GM18867 (cell line): Measurements from ENCODE around the gene FOXO3.
"Not testable (repeated sequence)": the region's sequence is repeated elsewhere in the genome, so short reads cannot be mapped to it uniquely, and the experiment has no call there.

Source experiments
- ATAC-seq: cut with Tn5 transposase; IDR thresholded peaks from one replicate; pipeline ENCODE4 v1.9.1; 2021; ENCODE audit warnings: mild to moderate bottlenecking, moderate library complexity; ENCODE audit not compliant: unreplicated experiment

The FOXO3 gene

DNA sequence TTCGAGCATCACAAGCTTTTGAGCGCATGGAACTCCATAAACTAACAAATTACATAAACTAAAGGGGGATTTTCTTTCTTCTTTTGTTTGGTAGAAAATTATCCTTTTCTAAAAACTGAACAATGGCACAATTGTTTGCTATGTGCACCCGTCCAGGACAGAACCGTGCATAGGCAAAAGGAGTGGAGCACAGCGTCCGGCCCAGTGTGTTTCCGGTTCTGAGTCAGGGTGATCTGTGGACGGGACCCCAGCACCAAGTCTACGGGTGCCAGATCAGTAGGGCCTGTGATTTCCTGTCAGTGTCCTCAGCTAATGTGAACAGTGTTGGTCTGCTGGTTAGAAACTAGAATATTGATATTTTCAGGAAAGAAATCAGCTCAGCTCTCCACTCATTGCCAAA, 119.6 kb downstream of the FOXO3 start:
- not testable (repeated sequence) for ATAC-seq

DNA sequence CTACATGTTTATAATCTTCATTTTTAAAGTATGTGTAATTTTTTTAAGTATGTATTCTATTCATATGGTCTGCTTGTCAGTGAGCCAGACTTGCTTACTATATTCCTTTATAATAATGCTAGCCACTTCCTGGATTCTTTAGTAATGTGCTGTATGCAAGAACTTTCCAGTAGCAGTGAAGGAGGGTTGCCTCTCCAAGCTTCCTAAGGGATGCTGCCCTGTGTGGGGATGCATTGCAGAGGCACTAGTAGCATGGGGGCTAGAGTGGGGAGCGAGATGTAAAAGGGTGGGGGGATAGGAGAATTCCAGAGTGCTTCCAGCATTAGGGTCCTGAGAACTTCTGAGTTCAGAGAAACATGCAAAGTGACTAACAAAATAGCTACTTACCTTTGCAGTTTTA, 121.0 kb downstream of the FOXO3 start:
- not testable (repeated sequence) for ATAC-seq

DNA sequence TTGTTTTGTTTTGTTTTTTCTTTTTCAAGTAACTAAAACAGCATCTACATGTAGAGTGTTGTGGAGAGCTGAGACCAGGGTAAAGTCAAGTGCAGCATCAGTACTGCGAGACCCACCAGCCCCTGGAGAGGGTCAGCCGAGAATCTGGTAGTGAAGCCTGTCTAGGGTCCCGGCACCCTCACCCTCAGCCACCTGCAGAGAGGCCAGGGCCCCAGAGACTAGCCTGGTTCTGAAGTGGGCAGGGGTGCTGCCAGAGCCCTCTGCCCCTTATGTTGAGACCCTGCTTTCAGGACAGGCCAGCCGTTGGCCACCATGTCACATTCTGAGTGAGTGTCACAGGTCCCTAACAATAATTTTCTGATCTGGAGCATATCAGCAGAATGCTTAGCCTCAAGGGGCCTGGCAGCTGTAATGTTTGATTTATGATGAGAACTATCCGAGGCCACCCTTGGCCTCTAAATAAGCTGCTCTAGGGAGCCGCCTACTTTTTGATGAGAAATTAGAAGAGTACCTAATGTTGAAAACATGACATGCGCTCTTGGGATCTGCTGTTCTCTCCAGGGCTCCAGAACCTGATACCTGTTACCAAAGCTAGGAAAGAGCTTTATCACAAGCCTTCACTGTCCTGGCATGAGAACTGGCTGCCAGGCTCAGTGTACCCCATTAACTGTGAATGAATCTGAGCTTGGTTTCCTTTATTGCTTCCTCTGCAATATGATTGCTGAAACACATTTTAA, 121.8 kb downstream of the FOXO3 start:
- ATAC-seq = not testable (repeated sequence)

DNA sequence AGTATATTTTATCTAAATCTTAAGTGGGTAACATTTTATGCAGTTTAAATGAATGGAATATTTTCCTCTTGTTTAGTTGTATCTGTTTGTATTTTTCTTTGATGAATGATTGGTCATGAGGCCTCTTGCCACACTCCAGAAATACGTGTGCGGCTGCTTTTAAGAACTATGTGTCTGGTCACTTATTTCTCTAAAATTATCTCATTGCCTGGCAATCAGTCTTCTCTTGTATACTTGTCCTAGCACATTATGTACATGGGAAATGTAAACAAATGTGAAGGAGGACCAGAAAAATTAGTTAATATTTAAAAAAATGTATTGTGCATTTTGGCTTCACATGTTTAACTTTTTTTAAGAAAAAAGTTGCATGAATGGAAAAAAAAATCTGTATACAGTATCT, 123.3 kb downstream of the FOXO3 start:
- ATAC-seq = not testable (repeated sequence)

DNA sequence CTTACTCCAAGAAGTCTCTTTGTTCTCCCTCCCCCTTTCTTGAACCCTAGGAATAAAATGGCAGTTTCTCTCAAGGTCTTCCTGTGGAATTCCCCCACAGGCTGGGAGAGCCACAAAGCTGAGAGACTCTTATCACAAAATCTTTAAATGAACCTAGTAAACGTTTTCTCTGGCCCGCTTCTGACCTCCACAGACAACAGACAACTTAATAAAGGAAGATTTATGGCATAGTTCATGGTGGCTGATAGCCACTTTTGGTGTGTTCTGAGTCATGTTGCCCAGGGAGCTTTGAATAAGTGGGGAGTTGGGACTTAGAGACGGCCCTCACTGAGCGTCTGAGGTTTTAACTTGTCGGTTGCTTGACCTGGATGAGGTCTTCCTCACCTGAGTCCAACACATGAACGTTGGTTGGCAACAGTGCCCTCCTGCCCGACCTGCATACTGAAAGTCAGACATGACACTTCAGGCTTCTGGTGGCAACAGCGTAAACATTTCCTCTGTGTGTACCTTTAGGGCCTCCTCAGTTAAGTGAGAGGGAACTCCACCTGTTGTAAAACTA, 124.1 kb downstream of the FOXO3 start:
- no peak for ATAC-seq

DNA sequence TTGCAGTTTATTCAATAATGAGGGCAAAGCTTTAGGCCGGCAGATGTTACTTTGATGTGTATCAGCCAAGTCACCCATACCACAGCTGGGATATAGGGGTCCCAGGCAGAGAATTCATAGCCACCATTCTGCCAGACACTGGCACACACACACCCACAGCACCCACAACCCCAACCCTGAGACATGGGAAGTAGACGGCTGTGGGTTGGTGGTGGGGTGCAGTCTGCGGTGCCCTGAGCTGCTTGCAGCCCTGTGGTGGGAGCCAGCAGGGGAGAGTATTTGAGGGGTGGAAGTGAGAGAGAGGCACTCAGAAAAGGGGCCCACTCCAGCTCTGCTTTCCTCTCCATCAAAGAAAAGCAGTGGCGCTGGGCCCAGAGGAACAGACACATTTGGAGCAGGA, 125.3 kb downstream of the FOXO3 start:
- ATAC-seq = no peak

DNA sequence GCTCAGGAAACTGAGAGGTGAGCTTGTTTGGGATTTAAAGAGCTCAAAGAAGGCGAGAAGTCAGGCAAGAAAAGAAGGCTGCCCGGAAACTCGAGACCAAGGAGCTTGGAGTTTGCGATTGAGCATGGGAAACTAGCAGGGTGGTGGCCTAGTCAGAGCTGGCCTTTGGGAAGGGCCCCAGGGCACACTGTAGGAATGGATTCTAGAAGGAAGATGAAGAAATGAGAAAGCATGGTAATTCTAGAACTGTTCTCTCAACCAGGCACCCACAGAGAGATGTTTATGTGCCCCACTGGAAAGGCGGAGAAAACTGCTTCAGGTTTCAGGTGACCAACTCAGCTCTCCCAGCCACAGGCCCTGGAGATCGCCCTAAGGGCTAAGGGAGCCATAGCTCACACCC, 126.2 kb downstream of the FOXO3 start:
- ATAC-seq = no peak

DNA sequence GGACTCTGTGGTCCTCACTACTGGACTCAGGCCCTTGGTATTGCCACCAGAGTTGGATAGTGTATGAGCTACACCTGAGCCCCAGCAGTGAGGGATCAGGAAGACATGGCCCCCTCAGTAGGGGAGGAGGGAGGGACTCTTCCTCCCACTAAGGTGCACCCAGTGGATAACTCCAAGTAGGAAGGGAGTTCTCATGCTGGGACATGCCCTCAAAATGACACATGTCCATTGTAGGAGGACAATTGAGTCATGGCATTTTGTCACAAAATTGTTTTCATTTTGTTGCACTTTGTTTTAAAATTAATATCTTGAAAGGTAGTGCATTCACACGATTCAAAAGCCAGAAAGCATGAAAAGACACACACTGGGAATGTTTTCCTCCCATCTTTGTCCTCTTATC, 127.2 kb downstream of the FOXO3 start:
- no peak for ATAC-seq

DNA sequence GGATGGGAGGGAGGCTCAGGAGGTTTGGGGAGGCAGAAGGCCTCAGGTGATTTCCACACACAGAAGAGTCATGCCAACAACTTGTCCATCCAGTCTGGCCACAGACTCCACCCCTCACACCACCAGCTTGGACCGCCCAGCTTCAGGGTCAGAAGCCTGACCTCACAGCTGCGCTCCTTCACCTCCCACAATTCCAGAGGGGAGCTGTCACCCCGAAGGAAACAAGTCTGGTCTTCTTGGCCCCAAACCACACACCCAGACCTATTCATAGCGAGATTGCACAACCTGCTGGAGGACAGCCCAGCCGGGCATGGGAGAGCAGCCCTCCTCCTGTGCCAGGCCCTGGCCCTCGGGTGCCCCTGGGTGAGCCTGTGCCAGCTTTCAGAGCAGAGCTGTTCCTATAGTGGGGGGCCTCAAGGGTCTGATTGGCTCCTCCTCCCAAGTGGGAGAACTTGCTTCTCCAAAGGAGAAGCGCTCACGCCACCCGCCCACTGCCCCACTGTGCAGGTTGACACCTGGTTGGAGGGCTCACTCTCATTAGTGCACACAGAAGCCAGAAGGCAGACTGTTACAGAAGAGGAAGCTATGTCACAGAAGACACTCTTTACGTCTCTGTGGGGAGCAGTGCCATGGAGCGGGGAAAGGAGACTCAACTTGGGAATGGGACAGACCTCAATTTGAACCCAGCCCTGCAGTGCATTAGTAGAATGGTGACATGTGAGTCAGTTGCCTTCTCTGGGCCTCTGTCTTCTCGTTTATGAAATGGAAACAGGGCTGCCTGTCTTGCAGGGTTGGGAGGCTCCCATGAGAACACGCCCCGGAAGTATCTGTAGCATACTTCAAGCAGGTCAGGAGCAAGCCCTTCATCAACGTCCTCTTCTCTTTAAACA, 128.8 kb downstream of the FOXO3 start:
- ATAC-seq = no peak

DNA sequence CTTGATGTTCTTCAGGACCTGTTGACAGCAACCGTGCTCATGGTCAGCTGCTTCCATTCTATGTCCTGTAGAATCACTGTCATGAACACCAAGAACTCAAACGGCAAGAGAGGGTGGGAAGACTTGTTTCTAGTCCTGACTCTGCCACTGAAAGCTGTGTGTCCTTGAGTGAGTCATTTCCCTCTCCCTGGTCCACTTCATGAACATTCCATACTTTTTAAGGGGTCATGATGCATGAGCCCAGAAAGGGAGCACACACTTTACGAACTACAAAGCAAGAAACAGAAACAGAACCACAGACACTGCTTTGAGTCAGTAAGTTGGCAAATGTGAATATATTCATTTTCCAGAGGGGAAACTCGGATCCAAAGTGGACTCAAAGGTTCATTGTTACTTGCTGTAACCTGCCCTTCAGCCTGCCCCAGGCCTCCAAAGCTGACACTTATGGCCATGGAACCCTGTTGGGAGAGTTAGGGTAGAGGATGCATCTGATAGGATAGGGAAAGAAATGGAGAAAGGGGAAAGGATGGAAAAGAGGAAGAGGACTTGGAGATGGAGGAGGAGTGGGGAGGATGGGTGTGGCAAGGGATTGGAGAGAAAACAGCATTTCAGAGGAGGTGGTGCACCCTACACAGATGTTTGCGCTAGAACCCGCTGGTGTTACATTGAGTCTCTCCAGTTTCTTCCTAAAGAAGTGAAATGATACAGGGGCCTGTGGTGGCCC, 129.8 kb downstream of the FOXO3 start:
- ATAC-seq = no peak

DNA sequence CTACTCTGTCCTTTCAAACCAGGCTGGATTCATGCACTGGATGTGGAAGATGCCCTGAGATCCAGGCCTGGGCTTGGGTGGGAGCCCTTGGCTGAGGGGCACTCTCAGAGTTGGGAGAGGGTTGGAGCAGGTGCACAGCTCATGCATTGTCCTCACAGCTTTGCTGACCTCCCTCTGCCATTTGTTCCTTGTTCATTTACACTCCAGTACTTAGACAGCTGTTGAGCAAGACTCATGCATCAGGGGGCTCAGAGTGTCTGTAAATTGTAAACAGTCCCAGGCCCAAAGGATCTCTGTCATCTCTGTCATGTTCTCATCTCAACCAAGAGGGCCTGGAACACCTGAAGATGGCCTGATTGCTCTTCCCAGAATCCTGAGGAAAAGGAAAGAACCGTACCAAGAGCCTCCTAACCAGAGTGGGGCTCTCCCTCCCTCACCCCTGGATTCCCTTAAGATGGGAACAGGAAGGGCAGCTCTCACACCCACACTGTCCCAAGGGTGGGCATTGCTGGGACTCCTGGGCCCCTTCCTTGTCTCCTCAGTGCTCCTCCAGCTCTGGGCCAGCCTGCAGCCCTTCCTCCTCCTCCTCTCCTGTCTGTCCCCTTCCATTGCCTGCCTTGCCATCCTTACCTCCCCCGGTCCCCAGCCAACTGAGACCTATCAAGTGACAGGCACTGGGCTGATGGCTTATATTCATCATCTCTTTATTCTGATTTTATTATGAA, 132.9 kb downstream of the FOXO3 start:
- no peak for ATAC-seq

DNA sequence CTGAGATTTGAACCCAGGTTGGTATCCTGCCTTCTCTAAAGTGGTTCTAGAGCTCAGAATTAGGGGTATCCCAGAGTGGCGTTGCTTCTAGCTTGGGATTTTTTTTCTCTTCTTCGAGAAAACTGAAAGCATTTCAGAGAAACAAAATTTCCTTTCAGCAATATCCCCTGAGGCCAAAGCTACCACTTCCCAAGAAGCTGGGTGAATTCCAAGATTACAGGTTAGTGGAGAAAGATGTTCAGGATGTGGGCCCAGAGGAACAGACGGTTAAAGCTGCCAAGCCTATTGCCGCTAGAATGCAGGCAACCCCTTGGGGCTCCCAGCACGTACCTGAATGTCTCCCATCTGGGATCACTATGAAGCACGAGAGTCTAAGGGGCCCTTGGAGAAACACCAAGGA, 134.1 kb downstream of the FOXO3 start:
- ATAC-seq = no peak

DNA sequence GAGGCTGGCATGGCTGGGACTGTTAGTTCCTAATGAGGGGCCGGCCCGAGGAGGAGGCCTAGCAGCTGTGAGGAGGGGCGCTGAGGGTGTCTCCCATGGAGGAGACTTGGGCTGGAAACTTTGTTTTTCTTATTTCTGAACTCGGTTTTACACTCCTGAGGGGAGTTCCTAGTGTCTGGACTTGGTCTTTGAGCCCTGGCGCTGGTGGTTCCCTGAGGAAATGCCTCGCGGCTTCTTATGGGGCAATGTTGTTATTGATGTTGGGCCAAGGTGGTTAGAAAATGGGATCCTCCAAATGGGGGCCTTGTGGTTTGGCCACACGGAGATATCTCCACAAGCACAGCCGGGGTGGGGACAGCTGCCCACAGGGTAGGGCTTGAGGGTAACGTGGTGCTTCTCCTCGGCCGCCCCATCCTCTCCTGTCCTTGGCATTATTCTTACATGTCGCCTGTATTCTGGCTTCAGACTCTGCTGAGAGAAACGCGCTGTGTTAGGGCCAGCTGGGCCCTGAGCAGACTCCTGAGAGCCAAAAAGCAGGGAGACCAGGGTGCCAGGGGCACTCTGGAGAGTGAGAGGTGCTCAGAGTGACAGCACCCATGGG, 136.9 kb downstream of the FOXO3 start:
- no peak for ATAC-seq

DNA sequence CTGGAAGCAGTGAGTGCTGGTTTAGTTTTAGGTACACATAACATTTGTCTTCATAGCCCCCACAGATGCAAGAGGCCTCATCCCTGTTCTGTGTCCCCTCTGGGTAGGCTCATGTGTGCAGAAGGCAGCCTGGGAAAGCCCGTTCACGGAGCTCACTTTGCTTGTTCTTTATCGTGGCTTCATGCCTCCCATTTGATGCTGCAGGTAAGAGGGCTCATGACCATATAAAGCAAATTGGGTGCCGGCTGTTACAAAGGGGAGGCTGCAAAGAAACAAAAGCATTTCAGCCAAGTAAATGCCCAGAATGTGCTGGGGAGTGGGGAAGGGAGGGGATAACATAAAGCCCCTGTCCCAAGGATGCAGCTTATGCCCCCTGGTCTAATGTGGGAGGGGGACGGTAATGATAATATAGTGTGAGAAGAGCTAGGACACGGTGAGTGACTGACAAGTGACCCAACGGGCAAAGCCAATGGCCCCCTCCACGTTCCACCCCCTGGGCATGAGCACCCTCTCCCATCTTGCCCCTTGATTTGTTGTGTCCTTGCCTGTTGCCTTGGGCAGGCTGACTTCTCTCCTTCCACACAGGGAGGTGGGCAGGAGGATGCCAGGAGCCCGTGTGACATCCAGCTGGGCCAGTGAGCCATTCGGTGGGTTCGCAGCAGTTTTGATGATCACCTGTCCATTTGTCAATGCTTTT, 138.0 kb downstream of the FOXO3 start:
- ATAC-seq = no peak

DNA sequence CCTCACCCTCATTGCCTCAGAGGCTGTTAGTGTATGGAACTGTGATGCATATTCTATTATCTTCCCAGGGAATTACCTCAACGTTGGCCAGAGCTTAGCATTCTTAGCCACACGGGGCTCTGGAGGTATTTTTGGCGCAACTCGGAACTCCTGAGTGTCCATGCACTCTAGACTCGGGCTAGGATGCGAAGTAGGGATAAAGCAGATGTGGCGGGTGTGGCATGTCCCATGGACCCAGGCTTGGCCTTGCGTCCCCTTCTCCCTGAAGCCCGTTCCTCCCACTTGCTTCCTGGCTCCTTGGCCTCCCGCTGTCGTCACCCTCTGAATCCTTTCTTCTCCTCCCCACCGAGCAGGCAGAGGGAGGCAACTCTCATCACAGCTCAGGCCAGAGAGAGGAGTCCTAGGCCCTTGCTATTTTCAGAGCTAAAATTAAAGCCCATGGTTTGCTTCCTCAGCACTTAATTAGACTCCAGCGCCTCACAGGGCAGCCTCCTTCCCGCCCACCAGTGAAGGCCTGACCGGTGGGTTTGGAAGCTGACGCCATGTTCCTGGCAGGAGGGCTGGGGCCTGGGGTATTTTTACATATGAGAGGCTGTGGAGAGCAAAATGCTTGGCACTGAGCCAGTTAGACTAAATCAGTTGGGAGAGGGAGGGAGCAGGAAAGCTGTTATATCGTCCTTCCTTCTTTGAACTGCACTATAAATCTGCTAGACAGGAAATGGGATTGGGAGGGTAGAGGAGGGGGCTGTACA, 138.7 kb downstream of the FOXO3 start:
- ATAC-seq = no peak

DNA sequence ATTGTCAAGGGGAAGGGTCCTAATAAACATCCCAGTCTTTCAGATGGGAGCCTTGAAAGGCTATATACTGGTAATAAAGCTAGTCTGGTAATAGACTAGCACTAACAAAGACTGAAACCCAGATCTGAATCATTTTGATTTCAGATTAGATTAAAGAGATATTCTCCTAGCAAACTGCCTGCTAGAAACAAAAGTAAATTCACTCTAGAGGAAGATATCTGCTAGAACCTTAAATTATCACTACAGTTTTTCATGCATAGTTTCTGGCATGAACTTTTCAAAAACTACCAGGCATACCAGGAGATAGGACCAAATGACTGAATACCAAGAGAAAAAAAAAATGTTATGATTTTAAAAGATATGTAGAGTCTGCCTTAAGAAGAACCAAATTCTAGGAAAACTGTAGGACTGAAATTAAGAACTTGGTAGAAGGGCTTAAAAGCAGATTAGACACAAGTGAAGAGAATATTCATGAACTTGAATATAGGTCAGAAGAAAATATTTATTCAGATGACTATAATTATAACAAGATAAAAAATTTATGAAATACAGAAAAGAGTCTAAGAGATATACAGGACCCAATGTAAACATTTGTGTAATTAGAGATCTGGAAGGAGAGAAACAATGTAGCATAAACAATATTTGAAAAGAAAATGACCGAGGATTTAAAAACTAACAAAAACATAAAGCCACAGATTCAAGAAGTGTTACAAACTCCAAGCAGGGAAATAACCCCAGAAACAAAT, 141.6 kb downstream of the FOXO3 start:
- no peak for ATAC-seq

DNA sequence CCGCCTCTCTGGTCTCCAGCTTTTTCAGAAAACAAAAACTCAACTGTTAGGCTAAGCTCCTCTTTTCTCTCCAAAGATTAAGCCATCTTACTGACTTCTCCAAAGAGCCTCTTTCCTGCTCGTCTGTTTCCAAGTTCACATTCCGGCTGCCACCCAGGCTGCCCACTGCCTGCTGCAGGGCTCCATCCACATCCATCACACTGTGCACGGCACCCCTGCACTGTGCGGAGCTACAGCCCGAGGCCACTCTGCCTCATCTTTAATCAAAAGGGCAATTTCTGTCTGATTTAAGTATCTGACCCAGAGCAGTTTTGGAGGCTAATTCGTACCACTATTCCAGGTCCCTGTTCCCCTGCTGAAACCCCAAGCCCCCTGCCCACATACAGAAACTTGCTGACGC, 145.9 kb downstream of the FOXO3 start:
- ATAC-seq = no peak

DNA sequence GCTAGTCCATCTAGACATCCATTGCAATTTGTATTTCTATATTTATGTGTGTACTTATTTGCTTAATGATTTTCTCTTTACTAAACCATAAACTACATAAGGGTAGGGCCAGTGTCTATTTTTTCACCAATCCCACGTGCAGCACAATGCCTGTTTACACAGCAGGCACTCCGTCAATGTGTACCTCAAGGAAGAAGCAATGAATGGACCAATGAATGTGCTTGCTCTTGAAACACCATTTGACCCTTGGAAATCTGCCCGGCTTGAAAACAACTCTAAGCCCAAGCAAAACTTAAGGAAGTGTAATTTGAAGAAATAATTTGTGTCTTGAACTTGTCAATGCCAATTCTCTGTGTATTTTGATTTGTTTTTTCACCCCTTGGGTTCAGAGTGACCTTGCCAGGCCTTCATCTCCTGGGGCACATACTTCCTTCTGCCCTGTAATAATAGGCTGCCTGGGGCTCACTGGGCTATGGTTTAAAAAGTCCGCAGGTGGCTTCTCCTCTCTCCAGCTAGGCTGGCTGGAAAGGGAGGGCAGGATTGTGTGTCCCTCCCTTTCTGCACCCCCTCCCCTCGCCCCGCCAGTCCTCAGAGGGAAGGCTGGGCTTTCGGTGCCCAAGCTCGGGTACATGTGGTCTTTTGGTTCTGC, 146.7 kb downstream of the FOXO3 start:
- no peak for ATAC-seq
